NCI-H524 treated with DMSO at 0.1 percent for 48 hours (cell line): Measurements from ENCODE around the gene ADGRF1.

Source experiments
- DNase-seq: peaks from one replicate; lab custom pipeline; 2025; lab: John Stamatoyannopoulos, UW

Gene ADGRF1

DNA sequence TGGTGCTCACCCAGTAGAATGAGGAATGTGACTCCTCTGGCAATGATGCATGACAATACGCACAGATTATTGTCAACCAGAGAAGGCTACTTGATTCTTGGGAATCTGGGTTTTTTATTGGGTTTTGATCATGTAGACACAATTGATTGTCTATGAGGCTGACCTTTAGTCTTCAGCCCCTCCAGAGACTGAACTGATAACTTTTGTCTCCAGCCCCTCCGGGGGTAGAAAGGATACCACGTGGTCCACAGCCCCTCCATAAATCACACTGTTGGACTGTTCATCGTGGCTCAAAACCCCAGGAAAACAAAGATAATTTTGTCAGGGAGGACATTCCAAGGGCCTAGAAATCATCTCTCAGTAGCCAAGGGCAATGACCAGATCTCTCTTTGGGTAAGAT is 62.9 kb downstream of the ADGRF1 start:
- DNase-seq: no peak

DNA sequence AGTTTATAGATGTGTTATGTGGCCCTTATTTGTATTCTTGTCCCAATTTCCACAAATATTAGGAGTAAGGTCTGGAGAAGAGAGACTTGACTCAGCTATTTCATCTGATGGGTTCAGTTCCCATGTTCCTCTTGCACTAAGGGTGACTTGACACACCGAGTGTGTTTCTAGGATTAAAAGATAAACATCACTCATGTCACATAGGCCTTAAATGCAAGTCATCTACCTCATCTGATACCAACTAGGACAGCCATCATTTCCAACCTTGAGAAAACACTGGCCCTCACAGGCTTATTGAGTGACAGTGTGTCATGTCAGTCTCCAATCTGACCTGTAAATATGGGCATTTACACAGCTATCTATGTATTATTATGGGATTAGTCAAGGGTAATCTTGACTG is 67.3 kb downstream of the ADGRF1 start:
- DNase-seq: no peak

DNA sequence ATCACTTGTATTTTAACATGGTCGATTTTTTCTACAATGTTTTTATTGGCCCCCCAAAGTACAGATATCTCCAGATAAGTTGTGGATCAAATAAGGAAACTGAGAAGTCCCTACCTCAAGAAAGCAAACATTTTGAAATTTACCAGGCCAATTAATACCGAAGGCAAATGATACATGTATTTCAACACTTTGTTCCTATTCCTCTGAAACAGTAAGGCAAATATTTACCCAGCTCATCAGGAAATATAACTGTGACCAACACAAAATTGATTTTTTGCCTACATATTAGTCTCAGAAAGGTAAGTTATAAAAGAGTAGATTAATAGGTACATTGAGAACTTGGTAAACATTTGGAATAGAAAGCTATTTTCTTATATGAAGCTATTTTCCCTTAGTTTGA is 69.1 kb downstream of the ADGRF1 start:
- DNase-seq: no peak

DNA sequence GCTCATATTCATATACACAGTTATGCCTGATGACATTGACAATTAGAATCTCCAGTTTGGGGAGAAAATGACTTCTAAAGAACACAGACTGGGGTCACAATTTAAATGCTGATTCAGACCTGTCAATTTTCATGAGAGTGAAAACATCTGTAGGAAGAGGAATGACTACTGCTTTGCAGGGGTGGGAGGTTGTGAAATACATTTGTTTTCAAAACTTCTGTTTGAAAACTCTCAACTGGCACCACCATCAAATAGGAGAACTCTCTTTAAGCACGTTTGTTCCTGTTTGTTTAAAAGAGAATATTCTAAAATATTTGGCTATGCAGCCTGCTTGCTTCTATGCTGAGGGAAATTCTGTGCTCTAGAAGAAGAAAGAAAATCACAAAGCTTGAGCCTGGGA is 69.6 kb downstream of the ADGRF1 start:
- no peak for DNase-seq

DNA sequence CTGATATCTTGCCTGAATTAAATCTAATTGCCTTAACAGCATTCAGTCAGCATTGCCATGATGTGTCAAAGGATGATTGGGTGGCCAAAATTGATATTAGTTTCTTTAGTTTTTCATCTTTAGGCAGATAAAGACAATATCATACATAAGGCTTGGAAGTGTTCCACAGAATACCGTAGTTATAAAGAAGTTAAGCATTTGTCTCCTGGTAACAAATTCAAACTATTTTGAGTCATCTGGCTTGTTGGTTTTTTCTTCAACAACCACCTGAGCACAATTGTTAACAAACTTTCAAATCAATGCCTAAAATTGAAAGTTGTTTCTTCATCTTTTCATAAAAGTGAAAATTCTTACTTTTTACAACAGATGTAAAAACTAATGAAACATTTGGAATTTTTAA is 72.9 kb downstream of the ADGRF1 start:
- no peak for DNase-seq

- no peak for DNase-seq
Measured at GRCh38 chr6:46967826-46968349, 74.2 kb downstream of the ADGRF1 start.

GRCh38 chr6:46964716-46965519 is 77.2 kb downstream of the ADGRF1 start:
- no peak for DNase-seq

DNA sequence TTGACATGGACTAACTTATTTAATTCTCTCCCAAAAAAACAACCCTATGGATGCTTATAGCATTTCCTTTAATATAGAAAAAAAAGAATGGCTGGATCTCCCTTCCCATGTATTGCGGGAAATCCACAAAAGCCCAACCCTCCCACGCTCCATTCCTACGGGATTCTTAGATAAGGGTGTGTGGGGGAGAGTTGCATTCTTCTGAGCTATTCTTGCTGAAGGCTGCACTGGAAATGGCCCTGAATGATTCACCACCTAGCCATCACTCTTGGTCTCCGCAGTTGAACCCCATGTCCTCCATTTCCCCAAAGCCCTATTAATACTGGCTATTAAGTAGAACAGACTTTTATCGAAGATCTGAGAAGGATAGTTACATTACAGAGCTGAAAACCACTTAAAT is 78.5 kb downstream of the ADGRF1 start:
- no peak for DNase-seq

GRCh38 chr6:46963039-46963438 is 79.1 kb downstream of the ADGRF1 start:
- no peak for DNase-seq

GRCh38 chr6:46961711-46962110 is 80.4 kb downstream of the ADGRF1 start:
- no peak for DNase-seq

GRCh38 chr6:46961232-46961631 is 80.9 kb downstream of the ADGRF1 start:
- no peak for DNase-seq

DNA sequence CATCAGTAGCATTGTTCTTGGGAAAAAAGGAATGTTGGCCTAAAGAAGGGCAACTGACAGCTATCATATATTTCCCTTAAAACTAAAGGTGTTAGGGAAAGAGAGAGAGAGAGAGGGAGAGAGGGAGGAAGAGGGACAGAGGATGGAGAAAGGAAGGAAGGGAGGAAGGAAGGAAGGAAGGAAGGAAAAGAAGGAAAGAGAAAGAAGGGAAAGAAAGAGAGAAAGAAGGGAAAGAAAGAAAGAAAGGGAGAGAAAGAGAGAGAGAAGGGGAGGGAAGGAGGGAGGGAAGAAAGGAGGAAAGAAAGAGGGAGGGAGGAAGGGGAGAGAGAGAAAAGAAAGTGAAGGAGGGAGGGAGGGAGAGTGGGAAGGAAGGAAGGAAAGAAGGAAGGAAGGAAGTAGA is 82.7 kb downstream of the ADGRF1 start:
- no peak for DNase-seq

DNA sequence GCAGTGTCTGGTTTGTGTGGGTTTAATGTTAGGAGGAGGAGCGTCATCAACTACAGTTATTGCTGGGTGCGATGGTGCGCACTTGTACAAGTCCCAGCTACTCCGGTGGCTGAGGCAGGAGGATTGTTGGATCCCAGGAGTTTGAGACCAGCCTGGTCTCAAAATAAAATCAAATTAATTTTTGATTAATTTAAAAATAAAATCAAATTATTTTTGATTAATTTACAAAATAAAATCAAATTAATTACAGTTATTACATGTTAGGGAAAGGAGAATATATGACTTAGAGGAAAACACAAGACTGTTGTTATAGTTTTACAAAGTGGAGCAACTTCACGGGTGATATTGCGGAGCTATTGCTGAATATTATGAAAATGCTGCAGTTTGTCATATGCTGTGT is 85.7 kb downstream of the ADGRF1 start:
- DNase-seq: no peak

DNA sequence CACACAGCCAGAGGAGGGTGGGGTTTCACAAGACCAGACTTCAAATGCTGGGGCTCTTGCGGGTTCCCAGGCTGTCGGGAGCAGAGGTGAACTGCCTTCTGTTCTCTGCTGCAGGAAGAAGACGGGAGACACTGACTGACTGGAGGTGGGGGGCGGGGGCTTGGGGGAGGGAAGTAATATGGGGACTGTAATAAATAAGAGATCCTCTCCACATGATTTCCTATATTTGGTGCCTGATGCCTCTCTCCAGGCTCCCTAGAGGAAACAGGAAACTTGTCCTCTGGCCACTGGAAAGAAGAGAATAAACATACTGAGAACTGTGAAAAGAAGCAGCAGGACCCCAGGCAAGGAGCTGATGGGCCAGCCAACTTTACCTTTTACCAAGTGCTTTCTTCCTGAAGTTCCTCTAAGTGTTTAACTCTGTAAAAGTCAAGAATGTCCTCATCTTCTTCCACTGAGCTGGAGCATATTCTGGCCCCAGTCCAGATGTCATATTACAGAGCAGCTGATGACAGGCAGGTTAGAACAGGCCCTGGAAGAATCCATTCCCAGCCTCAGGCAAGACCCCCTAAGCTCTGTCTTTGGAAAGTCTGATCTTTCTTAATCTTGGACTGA is 87.2 kb downstream of the ADGRF1 start:
- no peak for DNase-seq

DNA sequence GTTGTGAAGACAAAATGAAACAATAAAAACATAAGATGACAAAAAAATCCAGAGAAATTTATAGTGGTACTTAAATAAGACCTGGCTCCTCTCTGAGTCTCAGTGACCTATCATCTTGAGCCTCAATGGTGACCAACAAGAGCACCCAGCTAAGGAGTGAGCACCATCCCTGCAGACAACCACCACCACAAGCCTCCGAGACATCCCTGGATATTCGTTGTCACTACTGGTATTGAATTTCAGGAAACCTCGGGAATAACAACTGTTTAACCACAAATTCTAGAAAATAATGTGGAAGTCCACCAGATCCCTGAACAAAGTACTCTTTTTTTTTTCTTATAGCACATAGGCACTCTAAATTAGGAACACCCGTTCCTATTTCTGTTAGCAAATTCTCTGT is 88.2 kb downstream of the ADGRF1 start:
- no peak for DNase-seq

GRCh38 chr6:46949632-46950280 is 92.4 kb downstream of the ADGRF1 start:
- DNase-seq: no peak

GRCh38 chr6:46948699-46949098 is 93.4 kb downstream of the ADGRF1 start:
- DNase-seq: no peak
